Hematopoietic multipotent progenitor cell treated with erythropoietin and hydrocortisone succinate and interleukin-3 and kit ligand, for 4 days (in vitro differentiated cells): Measurements from ENCODE around the gene KCTD2.

ENCODE experiments used
- DNase-seq: peaks from one replicate; pipeline ENCODE4 v3.0.0-alpha.2; 2015

KCTD2 gene

DNA sequence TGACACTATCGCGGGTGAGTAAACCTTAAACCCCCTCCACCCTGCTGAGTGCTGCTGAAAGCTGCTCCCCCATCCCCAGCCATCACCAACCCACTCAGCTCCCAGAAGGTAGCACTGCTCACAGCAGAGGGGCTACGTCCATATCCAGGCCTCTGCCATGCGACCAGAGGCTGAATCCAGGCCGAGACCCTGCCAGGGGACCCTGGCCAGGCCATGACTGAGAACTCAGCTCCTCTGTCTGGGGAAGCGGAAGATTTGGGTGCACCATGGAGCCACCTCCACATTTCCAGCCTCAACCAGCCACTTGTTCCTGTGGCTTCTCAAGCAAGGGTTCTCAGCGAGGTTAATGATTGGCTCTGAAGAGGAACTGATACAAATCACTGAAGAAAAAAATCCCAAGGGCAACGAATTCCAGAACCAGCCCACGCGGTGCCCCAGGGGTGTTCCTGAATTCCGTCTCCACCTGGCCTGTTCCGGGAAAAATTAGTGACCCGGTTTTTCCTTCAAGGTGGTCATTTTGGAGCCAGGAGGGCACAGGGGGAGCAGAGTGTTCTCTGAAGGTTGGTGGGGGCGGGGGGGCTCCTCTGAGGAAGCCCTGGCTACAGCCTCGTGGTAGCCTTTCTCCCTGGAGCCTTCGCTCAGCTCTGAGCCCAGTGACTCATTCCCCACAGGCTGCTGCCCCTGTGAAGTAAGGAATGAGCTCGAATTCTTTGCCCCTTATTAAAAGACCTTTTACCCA lies 31.4 kb downstream of the KCTD2 start:
- no peak for DNase-seq

DNA sequence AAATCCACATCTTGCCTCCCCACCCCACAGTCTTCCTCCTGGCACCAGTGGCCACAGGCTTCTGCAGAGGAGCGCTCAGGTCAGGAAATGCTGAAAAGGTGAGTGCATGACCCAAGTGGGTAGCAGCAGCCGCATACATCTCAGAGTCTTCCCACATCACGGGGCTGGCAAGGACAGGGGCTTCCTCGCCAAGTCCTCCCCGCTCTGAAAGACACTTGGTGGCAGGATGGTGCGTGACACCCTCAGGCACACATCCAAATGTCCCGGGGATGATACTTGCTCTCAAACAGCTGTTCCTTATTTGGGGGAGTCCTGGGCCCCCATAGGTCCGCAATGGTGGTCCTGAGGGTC lies 32.0 kb downstream of the KCTD2 start:
- DNase-seq, result no peak

DNA sequence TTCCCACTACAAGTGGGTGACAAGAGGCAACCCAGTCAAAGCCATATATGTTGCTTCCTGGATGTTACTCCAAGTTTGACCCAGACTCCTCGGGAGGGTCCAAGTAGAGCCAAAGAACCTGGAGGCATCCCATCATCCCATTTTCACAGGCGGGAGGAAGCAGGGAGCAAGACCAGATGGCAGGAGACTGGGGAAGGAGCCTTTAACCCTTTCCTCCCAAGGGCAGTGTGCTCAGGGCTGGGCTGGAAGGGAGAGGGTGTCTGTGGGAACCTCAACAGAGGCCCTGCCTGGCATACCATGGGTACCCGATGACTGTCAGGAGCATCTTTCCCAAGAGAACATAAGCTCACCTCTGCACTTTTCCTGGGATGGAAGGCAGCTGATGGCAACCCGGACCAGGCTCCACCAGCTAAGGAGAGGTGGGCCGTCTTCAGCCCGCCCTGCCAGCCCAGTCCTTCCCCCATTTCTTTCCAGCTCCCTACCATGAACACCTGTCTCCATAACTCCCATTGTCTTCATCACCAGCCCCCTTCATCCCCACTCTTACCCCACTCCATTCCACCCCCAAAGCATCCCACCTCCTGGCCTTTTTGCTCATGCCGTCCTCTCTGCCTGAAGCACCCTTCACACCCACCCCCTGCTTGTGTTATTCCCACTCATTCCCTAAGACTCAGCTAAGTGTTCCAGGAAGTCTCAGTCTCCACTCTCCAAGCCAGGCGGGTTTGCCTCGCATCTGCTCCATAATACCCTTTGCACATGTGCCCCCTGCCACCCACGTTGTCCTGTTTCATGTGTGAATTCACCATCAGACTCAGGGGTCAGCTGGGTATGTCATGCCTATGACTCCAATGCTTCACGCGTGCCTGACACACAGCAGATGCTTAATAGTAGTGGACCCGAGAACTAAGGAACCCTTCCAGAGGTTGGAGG lies 34.9 kb downstream of the KCTD2 start:
- DNase-seq, result no peak

DNA sequence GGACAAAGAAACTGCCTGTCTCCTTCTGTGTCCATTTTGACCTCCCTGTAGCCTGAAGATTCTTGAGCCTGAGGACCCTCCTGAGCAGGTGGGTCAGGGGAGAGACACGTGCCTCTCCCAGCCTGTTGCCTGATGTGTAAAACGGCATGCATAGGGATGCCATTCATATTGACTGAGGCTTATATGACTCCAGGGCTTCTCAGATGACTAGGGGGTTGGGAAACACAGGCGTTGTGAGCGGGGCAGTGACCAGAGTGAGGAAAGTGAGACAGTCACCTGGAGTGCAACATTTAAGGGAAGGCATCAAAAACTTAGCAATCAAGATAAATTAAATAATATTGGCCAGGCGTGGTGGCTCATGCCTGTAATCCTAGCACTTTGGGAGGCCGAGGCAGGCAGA lies 35.7 kb downstream of the KCTD2 start:
- DNase-seq, result no peak

DNA sequence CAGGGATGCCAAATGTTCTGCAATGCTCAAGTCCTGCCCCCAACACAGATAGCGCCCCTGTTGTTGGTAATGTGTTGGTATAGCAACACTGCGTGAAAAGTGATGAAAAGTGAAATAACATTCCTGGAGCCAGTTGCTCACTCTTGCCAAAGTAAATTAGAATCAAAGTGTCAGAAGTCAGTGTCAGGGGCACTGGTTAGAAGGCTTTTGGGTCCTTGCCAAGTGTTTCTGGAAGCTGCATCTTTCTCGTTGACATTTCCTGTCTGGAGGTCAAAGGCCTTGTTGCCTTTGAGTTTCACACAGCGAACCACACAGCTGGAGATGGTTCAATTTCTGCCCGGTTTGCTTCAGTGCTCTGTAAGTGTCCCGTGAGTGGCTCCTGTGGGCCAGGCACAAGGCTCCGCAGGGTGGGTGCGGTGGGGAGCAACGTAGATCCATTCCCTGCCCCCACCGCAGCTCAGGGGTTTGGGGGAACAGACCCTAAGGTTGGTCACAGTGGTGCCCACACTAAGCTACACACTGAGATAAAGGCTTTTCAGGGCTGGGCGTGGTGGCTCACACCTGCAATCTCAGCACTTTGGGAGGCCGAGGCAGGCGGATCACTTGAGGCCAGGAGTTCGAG lies 37.1 kb downstream of the KCTD2 start:
- no peak for DNase-seq

DNA sequence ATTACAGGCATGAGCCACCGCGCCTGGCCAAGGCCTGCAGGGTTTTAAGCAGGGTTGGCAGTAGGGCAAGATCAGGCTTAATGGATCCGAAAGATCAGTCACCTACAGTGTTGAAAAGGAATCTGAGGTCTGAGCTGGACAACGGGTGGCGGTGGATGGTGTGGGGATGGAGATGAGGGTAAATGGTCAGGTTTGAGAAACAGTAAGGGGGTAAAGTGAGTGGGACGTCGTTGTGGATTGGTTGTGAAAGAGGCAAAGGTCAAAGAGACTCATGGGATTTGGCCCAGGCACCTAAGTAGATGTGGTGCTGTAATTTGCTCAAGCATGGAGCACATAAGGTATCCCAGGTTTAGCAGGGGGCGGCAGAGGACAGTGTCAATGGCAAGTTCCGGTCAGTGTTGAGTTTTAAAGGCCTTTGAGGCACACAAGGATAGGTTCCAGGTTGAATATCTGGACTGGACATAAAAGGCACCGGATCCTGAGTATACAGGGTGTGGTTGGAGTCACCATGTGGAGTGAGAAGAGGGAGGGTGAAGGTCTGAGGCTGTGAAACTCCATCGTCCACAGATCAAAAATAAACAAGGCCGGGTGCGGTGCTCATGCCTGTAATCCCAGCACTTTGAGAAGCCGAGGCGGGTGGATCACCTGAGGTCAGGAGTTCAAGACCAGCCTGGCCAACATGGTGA lies 39.6 kb downstream of the KCTD2 start:
- no peak for DNase-seq

DNA sequence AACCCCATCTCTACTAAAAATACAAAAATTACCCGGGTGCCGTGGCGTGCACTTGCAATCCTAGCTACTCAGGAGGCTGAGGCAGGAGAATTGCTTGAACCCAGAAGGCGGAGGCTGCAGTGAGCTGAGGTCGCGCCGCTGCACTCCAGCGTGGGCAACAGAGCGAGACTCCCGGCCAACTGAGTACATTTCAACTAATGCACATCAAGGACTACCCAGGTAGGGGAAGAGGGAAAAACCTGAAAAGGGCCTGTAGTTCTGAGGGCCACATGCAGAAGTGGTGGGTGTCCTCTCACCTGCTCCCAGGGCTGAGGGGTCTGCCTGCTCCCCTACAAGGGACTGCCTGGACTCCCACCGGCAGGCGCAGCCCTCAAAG lies 40.1 kb downstream of the KCTD2 start:
- DNase-seq, result no peak

DNA sequence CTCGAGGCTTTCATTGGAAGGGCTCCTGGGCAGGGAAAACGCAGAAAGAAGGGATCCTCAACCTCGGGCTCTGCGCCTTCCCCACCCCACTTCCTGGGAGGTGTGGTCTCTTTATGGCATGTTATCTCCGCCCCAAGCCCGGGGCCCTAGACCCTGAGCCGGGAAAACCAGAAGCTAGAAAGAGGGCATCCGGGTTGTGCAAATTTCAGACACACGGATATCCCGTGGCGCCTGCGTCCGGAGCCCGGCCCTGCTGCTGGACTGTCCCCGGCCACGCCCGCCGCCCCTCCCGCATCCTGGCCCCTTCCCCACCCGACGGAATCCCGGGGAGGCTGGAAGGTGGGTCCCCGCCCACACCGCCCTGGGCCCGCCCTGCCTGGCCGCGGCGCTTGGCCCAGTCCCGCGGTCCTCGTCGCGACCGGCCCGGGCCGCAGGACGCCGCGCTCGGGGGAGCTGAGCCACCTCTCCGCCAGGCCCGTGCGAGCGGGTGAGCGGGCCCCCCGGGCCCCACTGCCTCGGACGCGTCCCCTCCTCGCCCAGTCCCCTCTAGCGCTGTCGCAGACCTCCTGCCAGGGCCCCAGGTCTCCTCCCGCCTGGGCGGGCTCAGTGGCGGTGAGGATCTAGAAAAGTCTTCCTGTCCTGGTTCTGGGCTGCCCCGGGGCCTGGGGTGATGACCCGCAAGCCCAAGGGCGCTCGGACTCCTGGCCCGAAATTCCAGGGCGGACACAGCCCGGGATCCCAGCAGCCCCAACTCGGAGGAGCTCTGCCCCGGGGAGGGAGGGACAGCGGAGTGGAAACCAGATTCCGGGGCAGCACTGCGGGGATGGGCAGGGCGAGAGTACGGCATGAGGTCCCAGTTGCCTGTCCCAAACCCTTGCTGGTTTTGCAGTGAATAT lies 40.8 kb downstream of the KCTD2 start, which contains the start of gene SLC16A5:
Gene SLC16A5, plus strand, starts transcription at position 397 of the 896 bp plus-strand sequence. CDS start 5,683 bp downstream, outside the sequence.
- DNase-seq, result peak; percentile 91

DNA sequence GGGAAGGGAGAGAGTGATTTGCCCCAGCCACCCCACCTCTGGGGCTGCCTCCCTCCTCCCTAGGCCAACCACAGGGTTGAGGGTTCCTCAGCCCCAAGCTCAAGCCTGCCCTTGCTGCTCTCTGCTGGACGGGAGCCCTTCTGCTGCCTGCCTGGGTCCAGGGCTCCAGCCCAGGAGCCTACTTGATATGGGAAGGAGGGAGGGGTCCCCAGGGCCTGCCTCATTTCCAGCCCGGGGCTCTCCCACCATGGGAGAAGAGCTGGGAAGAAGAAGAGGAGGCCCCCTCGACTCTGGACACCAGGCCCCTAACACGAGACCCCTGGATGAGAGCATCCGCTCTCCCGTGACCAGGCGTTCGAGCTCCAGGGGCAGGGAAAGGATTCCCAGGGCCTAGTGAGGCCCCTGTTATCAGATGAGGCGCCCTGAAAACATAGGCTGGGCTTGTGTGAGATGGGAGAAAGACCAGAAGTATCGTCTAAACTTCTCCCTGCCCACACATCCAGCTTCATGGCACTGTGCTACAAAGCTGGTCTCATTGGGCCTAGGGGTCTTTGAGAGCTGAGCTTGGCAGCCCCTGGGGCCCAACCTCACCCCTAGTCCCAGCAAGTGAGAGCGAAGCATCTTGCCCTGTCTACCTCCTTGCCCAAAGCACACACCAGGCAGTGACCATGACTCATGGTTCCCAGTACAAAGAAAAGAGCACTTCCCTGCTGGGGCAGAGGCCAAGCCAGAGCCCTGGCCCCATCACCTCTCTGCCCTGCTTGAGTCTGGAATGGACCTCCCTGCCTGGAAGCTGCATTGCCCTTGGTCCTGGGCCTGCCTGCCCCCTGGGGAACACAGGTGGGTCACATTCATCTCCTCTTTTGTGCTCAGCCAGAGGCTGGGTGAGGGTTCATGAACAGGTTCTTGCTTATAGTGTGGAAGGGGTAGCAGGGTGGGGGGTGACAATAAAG lies 41.7 kb downstream of the KCTD2 start:
- peak; percentile 49 for DNase-seq

DNA sequence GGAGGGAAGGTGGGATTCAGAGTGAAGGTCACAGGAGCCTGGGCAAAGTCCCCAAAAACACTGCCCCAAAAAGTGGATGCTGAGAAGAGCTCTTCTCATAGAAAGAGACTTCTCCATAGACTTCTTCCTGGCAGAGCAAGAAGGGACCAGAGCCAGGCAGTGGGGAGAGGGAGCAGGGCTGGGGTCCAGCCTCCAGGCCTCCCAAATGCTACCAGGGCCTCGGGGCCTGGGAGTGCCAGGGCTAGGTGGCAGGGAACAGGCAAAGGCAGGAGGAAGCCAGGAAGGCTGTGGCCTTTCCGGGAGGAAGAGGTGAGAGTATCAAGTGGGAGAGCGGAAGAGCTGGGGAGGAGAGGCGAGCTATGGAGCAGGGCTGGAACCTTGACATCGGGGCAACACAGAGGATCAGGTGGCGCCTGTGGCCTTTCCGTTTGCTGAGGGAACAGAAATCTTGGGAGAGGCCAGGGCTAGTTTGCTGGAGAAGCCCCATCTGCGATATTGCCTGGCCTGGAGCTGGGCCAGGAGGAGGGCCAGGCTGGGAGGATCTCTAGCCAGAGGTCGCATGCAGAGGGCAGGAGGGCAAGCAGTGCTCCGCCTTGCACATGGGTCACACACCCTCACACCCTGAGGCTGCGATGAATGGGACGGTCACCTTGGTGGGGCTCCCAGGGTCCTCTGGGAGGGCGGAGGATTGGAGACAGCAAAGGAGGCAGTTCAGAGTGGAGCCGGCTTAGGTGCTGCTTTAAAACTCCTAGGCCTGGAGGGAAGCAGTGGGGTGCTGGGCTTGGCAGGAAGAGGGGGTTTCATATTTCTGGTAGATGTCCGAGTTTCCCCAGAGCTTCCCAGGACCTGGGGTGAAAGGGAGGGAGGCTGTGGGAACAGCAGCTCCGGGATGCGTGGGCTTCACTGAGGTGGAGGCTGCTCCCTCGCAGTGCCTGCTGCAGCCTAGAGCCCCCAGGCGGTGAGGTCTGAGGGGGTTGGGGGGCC lies 44.1 kb downstream of the KCTD2 start:
- no peak for DNase-seq

DNA sequence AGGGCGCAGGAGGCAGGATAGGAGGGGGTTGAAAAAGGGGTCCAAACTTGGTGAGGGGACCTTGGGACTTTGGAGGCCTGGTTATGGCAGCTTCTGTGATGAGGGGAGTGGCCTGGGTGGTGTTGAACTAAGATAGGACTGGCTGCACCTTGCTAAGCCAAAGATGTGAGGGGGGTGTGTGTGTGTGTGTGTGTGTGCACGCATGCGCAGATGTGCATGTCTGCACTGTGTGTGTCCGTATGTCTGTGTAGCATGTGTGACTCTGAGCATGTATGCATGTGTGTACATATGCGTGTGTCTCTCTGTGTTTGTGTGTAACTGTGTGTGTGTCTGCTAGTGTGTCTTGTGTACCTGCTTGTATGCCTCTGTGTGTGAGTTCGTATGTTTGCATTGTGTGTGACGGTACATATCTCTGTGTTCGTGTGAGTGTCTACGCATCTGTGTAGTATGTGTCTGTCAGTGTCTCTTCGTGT lies 44.9 kb downstream of the KCTD2 start:
- DNase-seq, result peak; percentile 49

DNA sequence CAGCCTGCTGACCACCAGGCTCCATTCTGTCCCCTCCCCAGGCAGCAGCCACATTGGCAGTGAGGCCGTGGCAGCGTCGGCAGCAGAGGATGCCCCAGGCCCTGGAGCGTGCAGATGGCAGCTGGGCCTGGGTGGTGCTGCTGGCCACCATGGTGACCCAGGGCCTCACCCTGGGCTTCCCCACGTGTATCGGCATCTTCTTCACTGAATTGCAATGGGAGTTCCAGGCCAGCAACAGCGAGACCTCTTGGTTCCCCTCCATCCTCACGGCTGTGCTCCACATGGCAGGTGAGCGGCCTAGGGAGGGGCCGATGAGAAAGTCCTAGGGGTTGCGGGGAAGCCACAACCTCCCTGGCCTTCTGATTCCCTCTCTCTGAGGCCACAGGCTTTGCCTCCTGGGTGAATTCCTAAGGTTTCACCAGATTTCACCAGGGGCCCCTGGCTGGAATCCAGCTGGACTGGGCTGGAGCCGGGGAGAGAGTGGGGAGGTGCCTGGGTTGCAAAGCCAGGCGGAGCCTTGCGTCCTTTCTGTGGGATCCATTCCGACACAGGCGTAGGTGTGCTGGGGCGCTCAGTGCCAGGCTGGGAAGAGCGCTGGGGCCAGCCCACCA lies 46.6 kb downstream of the KCTD2 start:
- no peak for DNase-seq

DNA sequence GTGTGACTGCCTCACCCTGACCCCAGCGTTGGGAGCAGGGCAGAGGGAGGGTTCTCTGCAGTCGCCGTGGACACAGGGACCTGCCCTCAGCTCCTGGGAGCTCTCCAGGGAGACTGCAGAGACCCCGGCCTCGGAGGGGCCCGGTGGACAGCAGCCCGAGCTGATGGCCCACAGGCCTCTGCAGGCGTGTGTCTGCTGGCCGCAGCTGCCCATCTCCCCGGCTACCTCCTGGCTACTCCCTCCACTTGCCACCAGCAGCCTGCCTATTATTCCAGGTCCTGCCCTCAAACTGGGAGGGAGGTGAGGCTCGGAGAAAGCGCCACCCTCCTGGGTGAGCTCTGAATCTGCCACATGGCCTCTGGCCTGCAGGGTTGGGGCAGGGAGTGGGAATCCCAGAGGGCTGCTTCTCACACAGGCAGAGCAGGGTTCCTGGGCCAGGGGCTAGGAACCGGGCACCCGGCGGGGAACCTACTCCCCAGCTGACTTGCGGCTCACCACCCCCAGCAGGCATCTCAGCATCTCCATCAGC lies 47.9 kb downstream of the KCTD2 start:
- DNase-seq, result no peak

DNA sequence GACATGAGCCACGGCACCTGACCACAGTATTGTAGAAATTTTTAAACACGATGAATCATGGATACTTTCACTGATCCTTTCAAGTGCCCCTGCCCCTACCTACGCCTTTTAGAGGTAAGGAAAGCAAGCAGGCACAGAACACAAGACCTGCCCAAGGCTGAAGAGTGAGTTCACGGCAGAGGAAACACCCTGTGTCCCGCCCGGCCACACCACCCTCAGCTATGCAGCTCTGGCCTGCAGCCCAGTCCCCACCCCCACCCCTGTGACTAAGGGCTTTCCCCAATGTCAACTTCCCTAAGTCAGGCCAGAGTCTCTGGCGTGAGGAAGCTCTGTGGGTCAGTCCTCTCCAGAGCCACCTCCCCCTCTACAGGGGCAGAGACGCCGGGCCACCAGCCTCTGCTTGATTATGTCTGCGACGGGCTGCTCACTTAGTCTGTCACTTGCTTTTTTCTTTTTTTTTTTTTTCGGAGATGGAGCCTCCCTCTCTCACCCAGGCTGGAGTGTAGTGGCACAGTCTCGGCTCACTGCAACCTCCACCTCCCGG lies 49.1 kb downstream of the KCTD2 start:
- peak; percentile 97 for DNase-seq

DNA sequence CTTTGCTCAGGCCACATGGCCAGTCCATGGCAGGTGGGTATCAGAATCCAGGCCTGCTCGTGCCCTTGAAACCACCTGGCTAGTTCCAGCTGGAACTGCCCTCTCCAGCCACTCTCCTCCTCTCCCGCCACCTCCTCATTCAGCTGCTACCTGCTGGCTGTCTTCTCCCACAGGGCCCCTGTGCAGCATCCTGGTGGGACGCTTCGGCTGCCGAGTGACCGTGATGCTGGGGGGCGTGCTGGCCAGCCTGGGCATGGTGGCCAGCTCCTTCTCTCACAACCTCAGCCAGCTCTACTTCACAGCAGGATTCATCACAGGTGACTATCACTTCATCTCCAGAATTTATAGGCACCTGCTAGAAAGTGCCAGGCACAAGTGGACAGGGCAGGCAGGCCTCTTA lies 50.8 kb downstream of the KCTD2 start:
- DNase-seq, result no peak

DNA sequence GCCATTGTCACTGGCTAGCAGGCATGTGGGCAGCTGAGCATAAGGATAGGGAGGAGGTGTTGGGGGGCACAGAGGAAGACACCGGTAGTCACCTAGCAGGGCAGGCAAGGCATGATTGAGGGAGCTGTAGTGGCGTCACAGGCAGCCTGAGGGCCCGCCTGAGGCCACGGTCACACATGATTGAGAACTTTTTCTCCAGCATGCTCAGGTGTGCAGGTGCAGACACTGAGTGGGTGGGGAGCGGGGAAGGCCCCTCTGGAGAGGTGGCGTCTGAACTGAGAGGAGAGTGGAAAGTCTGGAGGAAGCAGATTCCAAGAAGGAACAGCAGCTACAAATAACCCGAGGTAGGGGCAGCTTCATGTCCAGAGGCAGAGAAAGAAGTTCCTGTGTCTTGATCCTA lies 51.8 kb downstream of the KCTD2 start:
- DNase-seq, result no peak

DNA sequence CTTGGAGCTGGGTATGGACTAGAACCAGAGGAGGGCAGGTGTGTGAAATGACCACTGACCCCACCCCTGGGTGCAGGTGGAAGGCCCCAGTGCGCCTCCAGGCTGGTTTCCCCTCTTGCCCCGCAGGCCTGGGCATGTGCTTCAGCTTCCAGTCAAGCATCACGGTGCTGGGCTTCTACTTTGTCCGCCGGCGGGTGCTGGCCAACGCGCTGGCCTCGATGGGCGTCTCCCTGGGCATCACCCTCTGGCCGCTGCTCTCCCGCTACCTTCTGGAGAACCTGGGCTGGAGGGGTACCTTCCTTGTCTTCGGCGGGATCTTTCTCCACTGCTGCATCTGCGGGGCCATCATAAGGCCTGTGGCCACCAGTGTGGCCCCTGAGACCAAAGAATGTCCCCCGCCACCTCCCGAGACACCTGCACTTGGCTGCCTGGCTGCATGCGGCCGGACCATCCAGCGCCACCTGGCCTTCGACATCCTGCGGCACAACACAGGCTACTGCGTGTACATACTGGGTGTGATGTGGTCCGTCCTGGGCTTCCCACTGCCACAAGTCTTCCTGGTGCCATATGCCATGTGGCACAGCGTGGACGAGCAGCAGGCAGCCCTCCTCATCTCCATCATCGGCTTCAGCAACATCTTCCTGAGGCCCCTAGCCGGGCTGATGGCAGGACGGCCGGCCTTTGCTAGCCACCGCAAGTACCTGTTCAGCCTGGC lies 53.0 kb downstream of the KCTD2 start:
- DNase-seq, result no peak

DNA sequence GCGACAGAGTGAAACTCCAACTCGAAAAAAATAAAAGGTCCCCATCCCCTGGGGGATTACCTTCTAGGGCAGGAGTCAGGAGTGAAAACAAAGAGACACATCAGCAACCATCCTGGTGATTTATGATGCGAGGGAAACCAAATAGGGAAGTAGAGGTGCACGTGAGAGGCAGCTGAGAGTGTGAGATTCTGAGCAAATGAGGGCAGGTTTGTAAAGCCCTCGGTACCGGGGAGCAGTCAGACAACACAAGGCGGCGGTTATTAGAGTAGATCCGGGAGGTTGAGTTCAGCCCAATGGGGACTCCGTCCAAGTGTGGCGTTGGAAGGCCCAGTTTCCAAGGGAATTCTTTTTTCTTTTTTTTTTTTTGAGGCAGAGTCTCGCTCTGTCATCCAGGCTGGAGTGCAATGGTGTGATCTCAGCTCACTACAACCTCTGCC lies 55.4 kb downstream of the KCTD2 start:
- DNase-seq, result peak; percentile 75
